Subcutaneous adipose tissue (tissue), 4 donors: ENCODE results near the gene TMEM163. TPM values are rescaled to one million over a fixed set of nuclear protein-coding genes. Genes with fewer than 3 reads are reported as not detected.

Source experiments
- total RNA-seq, 4 donors: library from RNA; depleted of rRNA; stranded (reverse); fragments of >200 nt; gene quantifications; one replicate each; pipeline ENCODE4 v1.1.0, GENCODE V29; 2016
- TF ChIP-seq, protein P1 (sequence below): fragments of 450-650 bp; IDR thresholded peaks from one replicate; pipeline ENCODE4 v1.5.1; 2016; ENCODE audit warnings: low read depth, mild to moderate bottlenecking, control low read depth, antibody characterized with exemption, moderate library complexity

The TMEM163 gene
- total RNA-seq, 4 donors from 2014 or later, result 0.16 to 3.2 TPM; not detected in 2

DNA sequence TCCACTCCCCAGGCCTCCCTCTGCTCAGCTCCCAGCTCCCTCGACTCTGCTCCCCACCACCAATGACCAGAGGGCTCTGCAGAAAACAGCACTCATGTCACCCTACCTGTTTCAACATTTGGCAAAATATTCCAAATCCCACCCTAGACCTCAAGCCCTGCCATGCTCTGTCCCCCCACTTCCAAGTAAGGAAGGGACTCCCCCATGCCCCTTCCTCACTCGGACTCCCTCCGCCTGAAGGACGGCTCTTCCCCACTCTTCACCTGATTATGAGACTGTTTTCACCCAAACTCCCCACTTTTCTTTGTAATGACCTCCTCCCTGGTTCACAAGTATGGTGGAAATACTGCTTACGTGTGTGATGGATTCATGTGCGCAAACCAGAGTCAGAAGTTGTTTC lies 256.5 kb downstream of the TMEM163 start:
- TF ChIP-seq, protein P1, sequence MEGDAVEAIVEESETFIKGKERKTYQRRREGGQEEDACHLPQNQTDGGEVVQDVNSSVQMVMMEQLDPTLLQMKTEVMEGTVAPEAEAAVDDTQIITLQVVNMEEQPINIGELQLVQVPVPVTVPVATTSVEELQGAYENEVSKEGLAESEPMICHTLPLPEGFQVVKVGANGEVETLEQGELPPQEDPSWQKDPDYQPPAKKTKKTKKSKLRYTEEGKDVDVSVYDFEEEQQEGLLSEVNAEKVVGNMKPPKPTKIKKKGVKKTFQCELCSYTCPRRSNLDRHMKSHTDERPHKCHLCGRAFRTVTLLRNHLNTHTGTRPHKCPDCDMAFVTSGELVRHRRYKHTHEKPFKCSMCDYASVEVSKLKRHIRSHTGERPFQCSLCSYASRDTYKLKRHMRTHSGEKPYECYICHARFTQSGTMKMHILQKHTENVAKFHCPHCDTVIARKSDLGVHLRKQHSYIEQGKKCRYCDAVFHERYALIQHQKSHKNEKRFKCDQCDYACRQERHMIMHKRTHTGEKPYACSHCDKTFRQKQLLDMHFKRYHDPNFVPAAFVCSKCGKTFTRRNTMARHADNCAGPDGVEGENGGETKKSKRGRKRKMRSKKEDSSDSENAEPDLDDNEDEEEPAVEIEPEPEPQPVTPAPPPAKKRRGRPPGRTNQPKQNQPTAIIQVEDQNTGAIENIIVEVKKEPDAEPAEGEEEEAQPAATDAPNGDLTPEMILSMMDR, result no peak

DNA sequence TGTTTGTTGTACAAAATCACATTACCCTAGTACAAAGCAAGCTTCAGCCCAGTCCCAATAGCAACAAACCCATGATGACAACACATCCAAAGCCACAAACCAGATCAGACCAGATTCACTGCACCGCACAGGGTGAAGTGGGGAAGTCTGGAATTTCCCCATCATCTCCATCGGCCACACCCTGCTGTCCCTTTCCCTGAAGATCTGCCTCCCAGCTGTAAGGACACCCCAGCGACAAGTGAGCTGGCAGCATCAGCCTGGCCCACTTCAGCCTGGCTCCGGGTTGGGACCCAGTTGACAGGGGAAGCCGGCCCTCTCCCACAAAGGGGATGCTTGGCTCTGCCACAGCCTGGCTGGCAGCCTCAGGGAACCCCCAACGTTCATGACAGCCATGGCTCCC lies 257.3 kb downstream of the TMEM163 start:
- TF ChIP-seq, protein P1, result no peak

DNA sequence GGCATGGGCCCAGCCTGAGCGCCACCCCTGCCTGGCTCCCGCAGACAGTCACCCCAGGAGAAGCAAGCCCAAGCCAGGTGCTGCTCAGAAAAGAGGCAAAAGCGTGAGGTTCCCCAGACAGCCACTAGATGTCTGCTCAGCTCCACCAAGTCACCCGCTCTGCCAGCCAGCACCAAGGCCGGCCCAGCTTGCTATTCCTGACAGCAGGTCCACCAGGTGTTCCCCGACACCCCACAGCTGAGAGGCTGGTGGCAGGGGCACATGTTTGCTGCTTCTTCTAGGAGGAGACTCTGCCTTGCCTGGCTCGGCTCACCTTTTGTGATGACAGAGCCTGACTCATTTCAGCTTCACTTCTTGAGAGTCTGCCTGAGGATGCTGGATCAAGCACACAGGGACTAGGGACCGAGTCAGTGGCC lies 258.2 kb downstream of the TMEM163 start:
- TF ChIP-seq, protein P1, result no peak

DNA sequence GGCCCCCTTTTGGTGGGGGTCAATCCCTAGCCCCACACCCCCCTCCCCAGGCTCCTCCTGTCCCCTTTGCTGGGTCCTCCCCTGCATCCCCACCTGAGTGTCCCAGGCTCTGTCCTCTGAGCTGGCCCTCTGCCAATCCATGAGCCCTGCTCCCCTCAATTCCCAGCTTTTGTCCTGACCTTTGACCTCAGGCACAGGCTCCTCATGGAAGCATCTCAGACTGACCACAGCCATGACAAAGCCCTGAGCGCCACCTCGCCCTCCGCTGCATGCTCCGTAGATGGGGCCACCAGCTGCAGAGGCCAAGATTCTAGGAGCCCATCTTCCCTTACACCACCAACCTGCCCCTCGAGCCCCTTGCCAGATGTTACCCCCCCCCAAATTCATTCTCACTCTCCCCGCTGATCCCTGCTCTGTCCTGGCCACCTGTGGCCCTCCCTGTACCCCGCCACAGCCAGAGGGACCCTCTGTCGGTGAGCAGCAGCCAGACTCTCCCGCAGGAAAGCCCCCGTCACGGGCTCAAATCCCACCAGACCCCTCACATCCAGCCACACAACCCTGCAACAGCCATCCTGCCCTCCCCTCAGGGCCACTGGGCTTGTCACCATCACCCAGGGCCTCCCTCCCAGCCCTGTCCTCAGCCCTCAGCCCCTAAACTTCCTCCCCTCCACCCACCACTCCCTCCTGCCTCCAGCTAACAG lies 258.9 kb downstream of the TMEM163 start:
- TF ChIP-seq, protein P1, result no peak

DNA sequence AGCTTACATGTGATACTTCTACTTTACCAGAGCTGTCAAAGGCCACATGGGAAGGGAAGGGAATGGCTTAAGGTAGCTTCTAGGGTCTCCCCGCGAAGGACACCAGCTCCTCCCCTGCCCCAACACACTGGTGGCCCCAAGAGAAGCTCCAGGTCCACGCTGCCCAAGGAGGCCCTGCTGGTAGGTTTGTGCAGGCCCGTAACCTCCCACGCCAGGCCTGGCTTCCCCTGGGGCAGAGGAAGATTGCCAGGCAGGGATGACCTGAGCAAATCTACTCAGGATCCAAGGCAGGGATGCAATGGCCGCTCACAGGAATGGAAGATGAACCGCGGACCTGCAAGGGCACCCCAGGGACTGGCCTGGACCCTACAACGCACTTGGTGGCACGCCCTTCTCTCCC lies 259.9 kb downstream of the TMEM163 start:
- TF ChIP-seq, protein P1, result no peak

DNA sequence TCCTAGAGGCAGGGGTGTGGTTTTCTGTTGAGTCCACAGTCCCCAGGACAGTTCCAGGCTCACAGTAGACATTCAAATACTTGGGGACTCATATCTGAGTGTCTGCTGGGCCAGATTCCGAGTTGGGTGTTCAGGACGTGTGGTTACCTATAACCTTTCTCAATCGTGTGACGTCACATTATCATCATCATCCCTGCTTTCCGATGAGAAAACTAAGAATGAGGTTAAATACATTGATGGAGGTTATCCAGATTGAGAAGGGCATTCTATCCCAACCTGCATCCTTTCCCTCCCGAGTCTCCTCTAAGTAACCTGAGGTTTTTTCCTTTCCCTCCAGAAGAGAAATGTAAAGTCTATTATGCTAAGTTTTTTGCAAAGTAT lies 260.3 kb downstream of the TMEM163 start:
- TF ChIP-seq, protein P1, result no peak

DNA sequence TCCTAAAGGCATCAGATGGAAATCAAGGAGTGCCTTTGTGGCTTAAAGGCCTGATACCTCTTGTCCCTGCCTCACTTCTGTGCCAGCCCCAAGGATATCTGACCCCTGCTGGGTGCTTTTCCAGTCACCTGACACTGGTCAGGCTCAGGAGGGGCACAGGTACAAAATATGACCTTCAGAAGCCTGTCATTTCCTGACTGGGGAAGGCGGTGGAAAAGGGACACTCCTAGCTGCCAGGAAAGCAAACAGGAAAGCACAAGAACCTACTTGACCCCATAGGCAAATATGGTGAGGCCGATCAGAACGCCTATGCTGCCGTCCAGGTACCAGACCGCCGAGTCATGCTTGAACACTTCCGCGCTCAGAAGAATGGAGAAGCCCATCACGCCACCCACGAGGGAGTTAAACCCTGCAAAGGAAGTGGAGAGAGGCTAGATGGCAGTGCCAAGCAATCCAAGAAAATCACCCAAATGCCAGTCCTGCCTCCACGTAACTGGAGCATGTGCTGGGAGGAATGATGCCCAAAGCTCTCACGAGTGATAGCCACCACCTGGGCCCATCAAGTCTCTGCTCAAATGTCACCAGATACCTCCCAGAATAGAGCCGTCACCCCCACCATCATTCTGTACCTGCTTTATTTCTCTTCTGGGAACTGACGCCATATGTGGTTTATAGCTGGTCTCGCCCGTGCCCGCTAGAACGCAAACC lies 260.9 kb downstream of the TMEM163 start:
- TF ChIP-seq, protein P1, result no peak
